Epidermal melanocyte (primary cell): Measurements from ENCODE around the gene MAPK11.
A peak's percentile ranks its signal among the peaks of the same experiment; 100 is the strongest.
"Not testable (repeated sequence)": the region's sequence is repeated elsewhere in the genome, so short reads cannot be mapped to it uniquely, and the experiment has no call there.

ENCODE experiments used
- DNase-seq: peaks from one replicate; pipeline ENCODE4 v3.0.0; 2011; ENCODE audit warnings: low spot score; ENCODE audit not compliant: insufficient read length

MAPK11 gene

GRCh38 chr22:50278956-50279619, 8.9 kb upstream of the MAPK11 start:
- no peak for DNase-seq

- no peak for DNase-seq
Observed at GRCh38 chr22:50278461-50278860, 8.3 kb upstream of the MAPK11 start.

DNA sequence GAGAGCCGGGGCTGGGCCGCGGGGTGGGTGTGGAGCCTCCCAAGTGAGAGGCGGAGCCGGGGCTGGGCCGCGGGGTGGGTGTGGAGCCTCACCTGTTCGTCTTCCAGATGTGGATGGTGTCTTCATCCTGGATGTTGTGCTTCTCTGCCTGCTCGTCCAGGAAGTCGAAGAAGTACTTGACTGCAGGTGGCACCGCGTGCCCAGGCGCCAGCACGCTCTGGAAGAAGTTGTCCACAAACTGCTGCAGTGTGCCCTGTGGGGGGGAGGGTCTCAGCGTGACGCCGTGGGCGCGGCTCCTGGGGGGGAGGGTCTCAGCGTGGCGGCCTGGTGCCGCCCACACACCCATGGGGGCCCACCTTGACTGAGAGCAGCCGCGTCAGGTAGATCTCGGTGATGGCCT, 7.6 kb upstream of the MAPK11 start:
- no peak for DNase-seq

DNA sequence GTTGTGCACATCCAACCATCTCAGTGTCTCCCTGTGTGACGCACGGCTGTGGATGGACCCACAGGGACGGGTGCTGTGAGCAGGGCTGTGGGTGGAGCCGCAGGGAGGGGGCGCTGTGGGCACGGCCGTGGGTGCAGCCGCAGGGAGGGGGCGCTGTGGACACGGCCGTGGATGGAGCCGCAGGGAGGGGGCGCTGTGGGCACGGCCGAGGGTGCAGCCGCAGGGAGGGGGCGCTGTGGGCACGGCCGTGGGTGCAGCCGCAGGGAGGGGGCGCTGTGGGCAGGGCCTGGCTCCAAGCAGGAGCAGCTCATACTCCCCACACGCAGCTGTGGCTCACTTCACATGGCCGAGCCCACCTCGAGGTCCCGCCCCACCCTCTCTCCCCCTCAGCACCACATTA, 6.0 kb upstream of the MAPK11 start:
- DNase-seq: no peak

GRCh38 chr22:50275181-50276055, 5.2 kb upstream of the MAPK11 start:
- DNase-seq: no peak

DNA sequence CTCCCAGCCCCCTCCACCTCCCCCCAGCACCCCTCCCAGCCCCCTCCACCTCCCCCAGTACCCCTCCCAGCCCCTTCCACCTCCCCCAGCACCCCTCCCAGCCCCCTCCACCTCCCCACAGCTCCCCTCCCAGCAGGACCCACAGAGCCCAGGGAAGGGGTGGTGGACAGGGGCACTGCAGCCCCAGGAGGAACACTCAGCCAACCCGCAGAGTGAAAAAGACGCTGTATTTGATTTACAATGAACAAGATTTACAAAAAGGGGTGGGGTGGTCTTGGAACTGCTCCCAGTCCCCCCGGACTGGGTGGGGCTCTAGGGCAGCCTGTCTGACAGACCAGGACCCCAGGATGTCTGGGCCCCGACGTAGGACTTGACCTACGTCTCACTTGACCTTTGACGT, 4.6 kb upstream of the MAPK11 start:
- no peak for DNase-seq

GRCh38 chr22:50274311-50274710, 4.1 kb upstream of the MAPK11 start:
- DNase-seq: no peak

- not testable (repeated sequence) for DNase-seq
Observed at GRCh38 chr22:50273781-50274180, 3.6 kb upstream of the MAPK11 start.

DNA sequence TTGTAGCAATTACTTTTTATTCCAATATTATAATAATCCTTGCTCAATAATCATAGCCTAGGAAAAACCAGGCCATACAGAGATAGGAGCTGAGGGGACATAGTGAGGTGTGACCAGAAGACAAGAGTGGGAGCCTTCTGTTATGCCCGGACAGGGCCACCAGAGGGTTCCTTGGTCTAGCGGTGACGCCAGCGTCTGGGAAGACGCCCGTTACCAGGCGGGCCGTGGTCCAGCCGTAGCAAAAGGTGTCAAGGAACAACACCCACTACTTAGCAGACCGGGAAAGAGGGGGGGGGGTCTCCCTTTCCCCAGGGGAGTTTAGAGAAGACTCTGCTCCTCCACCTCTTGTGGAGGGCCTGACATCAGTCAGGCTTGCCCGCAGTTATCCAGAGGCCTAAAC, 3.2 kb upstream of the MAPK11 start:
- not testable (repeated sequence) for DNase-seq

GRCh38 chr22:50272044-50272802, 2.0 kb upstream of the MAPK11 start:
- no peak for DNase-seq

GRCh38 chr22:50271519-50271970, 1.4 kb upstream of the MAPK11 start:
- peak; percentile 55 for DNase-seq

DNA sequence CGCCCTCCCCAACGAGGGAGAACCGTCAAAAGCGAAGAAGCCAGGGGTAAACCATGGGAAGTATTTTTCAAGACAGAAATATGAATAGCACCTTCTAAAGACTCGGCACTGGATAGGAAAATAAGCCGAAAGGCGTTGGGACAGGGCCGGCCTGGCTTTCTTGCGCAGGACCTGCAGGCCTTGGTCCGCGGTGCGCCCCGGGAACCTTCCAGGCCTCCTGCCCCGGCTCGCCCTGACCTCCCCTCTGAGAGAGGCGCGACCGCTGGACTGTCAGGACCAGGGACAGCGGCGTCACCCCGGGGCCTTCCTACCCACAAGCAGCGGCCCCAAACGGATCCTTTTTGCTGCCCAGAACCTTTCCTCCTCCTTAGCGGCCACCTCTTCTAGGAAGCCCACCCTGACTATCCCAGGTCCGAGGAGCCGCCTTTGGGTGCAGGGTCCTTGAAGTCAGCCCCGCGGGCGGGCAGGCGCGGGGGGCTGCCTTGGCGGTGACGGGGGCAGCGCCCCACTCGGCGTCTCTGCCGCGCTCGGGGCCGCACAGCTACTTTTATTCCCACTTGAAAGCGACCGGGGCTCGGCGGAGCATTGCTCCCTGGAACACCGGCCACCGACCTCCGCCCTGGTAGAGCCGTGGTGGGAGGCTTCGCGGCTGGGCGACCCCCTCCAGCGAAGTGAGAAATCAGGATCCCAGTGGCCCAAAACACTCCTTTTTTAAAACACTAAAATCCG, 650 bp upstream of the MAPK11 start:
- DNase-seq: peak; percentile 80

DNA sequence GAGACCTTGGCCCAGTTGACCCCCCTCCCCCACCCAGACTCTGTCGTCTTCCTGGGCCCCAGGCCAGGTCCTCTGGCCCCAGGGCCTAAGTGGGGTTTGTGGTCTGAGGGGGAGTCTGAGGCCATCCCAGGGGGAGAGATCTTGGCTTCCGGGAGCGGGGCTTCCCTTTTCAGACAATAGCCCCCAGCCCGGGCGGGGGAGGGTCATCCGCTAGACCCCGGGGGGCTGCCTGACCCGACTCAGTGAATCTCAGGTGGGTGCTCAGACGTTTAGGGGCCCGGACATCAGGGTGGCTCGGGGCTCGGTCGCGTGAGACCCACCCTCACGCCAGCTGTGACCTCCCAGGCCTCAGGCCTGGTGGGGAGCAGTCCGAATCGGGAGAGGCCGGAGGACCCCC, 609 bp downstream of the MAPK11 start:
- DNase-seq: no peak

GRCh38 chr22:50268655-50269113, 1.5 kb downstream of the MAPK11 start:
- no peak for DNase-seq

- peak; percentile 87 for DNase-seq
Observed at GRCh38 chr22:50267591-50268390, 2.4 kb downstream of the MAPK11 start.

- DNase-seq: no peak
Observed at GRCh38 chr22:50266994-50267393, 3.2 kb downstream of the MAPK11 start.

DNA sequence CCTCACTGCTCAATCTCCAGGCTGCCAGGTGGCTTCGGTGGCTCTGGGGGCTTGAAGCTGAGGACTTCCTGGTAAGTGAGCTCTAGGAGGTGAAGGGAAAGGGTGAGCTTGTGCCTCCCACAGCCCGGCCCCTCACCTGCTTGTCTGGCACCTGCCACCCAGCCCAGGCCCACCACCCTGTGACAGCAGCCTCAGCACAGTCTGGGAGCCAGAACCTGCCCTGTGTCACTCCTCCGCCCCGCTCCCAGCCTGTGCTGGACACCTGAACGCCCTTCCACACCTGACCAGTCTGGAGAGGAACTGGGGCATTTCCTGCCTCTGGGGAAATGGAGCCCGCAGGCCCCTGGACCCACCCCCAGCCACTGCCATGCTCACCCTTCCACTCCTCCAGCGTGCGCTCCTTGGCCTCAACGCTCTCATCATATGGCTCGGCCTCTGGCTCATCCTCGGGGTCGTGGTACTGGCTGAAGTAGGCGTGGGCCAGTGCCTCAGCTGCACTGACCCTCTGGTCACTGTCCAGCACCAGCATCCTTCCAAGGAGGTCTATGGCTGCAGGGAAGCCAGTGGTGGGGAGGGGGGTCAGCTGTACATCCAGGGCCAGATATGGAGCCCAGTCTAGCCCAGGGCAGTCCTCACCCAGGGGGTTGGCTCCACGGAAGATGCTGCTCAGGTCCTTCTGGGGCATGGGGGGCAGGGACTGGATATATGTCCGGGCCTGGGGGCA, 5.1 kb downstream of the MAPK11 start:
- no peak for DNase-seq

DNA sequence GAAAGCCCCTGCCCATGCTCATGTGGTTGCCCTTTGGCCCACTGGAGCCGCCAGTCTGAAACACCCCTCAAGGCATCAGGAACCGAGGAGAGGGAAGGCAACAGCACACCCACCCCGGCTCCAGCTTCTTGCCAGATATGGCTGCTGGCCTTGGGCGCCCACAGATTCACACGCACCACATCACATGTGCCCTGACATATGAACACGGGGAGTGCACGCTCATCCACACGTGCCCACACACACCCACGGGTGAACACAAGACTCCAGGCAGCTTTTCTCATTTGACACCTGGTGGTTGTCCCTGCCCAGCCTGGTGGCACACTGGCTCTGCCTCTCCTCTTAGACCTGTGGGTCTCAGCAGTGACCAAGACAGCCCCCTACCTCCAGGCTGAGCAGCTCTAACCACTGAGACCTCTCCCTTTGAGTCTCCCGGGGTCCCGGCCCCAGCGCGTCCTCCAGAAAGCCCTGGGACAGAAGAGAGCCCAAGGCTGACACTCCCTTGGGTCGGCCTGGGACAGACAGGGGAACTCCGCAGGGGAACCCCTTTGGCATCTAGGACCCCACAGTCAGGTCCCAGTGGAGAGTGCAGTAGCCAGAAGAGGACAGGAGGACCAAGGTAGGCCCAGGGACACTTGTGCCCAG, 6.0 kb downstream of the MAPK11 start:
- no peak for DNase-seq

DNA sequence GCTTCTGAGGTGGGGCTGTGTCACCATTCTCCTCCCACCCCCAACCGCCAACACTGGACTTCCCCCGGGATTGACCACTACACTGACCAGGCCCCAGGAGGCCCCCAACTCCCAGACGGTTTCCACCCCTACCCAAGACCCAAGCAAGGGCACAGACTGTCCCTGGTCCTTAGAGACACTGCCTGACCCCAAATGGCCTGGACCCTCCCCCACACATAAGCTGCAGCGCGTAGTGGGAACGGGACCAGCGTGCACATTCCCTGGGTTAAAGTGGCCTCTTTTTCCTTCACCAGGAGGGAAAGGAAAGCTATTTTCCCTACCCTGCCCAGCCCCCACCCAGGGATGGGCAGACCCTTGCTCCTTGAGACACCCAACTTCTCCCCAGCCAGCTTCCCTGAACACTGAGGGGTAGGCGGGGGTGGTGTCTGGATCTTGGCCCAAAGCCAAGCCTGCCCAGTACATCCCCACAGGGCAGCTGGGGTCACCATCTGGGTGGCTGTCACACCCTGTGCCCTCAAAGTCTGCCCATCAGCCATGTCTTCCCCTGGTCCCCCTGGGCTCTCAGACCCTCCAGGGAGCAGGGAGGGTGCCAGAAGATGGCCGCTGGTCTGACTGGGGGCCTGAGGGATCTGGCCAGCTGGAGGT, 7.1 kb downstream of the MAPK11 start:
- DNase-seq: no peak
